ENCODE measurements around the gene KSR2.

DNA sequence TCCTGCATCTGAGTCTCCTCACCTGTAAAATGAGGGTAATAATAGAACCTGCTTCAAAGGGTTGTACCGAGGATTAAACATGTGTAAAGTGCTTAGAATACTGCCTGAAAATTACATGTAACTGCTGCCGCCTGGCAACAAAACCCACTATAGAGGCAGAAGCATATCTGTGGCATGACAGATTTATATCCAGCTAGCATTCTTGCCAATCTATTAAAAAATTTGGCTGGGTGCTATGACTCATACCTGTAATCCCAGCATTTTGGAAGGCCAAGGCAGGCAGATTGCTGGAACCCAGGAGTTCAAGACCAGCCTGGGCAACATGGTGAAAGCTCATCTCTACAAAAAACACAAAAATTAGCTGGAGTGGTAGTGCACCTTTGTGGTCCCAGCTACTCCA lies 16.4 kb upstream of the KSR2 start:
- no peak for TF ChIP-seq CTCF (IDR thresholded peaks at IDR 0.05 in 4 of 5, conservative IDR thresholded peaks at IDR 0.05 in 1 of 5)
- no peak for TF ChIP-seq POLR2A (IDR thresholded peaks at IDR 0.05)

All from gastrocnemius medialis (tissue), 4 donors.